Peyer's patch (tissue), 4 donors: ENCODE results near the gene OR2L2. TPM values are rescaled to one million over a fixed set of nuclear protein-coding genes. Genes with fewer than 3 reads are reported as not detected.
"Not testable (repeated sequence)": the region's sequence is repeated elsewhere in the genome, so short reads cannot be mapped to it uniquely, and the experiment has no call there.

Experiments used
- DNase-seq, 3 donors: peaks; one replicate each; pipeline ENCODE4 v3.0.0-alpha.2; 2017 to 2019
- H3K27ac ChIP-seq, 4 donors: fragments of 200-600 bp; sonication (generic); one replicate each; pipeline ENCODE4 v1.5.1; 2016 to 2019
- H3K27me3 ChIP-seq, 2 donors: fragments of 200-600 bp; sonication (generic); one replicate each; pipeline ENCODE4 v1.5.1; 2019
- H3K36me3 ChIP-seq, 3 donors: fragments of 200-600 bp; sonication (generic); one replicate each; pipeline ENCODE4 v1.5.1; 2016 to 2019
- H3K4me1 ChIP-seq, 4 donors: fragments of 200-600 bp; sonication (generic); one replicate each; pipeline ENCODE4 v1.5.1; 2016 to 2019
- H3K4me3 ChIP-seq, 4 donors: fragments of 200-600 bp; sonication (generic); 1 replicate in 3 of 4; 2 replicates in 1 of 4; pipeline ENCODE4 v1.5.1; 2016 to 2019; ENCODE audit warnings: mild to moderate bottlenecking in 1 of 4
- H3K9me3 ChIP-seq, 4 donors: fragments of 200-600 bp; sonication (generic); one replicate each; pipeline ENCODE4 v1.5.1; 2016 to 2019; ENCODE audit warnings: mild to moderate bottlenecking in 1 of 4
- CTCF ChIP-seq, 6 experiments: fragments of 450-650 bp in 4 of 6; fragments of 200-600 bp in 2 of 6; sonication (generic) in 1 of 6; IDR thresholded peaks; one replicate each; pipeline ENCODE4 v1.5.1; 2017 to 2019; ENCODE audit warnings: antibody characterized with exemption in 6 of 6, mild to moderate bottlenecking in 3 of 6, moderate library complexity in 1 of 6
- POLR2A ChIP-seq, 2 donors: fragments of 450-650 bp; IDR thresholded peaks; one replicate each; pipeline ENCODE4 v1.5.1; 2017; ENCODE audit warnings: antibody characterized with exemption in 2 of 2, mild to moderate bottlenecking in 2 of 2, moderate library complexity in 2 of 2
- small RNA-seq, 2 donors: library from RNA; depleted of rRNA; stranded (forward); fragments of <200 nt; gene quantifications; one replicate each; pipeline ENCODE3, GENCODE V24; 2016
- total RNA-seq, 4 donors: library from RNA; depleted of rRNA; stranded (reverse); fragments of >200 nt; gene quantifications; one replicate each; pipeline ENCODE4 v1.1.0, GENCODE V29; 2016

Gene OR2L2
- total RNA-seq, 4 donors from 2014 or later = 0.13 TPM; not detected in 3

DNA sequence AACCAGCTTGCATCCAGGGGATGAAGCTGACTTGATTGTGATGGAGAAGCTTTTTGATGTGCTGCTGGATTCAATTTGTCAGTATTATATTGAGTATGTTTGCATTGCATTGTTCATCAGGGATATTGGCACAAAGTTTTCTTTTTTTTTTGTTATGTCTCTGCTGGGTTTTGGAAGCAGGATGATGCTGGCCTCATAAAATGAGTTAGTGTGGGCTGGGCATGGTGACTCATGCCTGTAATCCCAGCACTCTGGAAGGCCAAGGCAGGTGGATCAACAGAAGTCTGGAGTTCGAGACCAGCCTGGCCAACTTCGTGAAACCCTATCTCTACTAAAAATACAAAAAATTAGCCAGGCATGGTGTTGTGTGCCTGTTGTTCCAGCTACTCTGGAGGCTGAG is 25.4 kb downstream of the OR2L2 start:
- DNase-seq = no peak
- H3K9me3 ChIP-seq = no peaks in the 10 kb centered on the region
- no peak overlapping the region for H3K4me3 ChIP-seq
- no peaks in the 10 kb centered on the region for H3K36me3 ChIP-seq
- no peak for TF ChIP-seq POLR2A (IDR thresholded peaks at IDR 0.05)
- TF ChIP-seq CTCF (IDR thresholded peaks at IDR 0.05) = no peak
- H3K4me1 ChIP-seq = no peaks in the 10 kb centered on the region
- H3K27ac ChIP-seq = no peak overlapping the region
- H3K27me3 ChIP-seq = no peaks in the 10 kb centered on the region

DNA sequence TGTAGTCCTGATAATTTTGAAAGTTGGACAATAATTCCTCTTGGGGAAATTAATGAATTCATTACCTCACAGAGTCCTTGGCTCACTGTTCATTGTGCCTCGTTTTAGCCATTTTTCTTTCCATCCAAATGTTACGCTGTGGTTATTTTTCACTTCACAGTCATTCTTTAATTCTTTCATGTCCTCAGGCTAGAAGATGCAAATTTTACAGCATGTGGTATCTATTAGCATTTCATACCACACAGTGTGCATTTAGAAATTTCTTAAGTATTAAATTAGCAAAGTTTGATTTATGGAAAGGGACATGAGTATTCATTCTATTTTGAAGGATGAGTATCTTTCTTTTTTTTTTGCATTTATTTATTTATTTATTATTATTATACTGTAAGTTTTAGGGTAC is 35.2 kb downstream of the OR2L2 start:
- no peak overlapping the region for H3K27ac ChIP-seq
- no peak for DNase-seq
- no peaks in the 10 kb centered on the region for H3K4me1 ChIP-seq
- H3K9me3 ChIP-seq = no peaks in the 10 kb centered on the region
- H3K36me3 ChIP-seq = no peaks in the 10 kb centered on the region
- TF ChIP-seq POLR2A (IDR thresholded peaks at IDR 0.05) (no peak), CTCF (IDR thresholded peaks at IDR 0.05) (no peak)
- no peaks in the 10 kb centered on the region for H3K27me3 ChIP-seq
- no peak overlapping the region for H3K4me3 ChIP-seq

- TF ChIP-seq CTCF (IDR thresholded peaks at IDR 0.05) = no peak
- TF ChIP-seq POLR2A (IDR thresholded peaks at IDR 0.05) = no peak
- no peak for DNase-seq
- no peaks in the 10 kb centered on the region for H3K9me3 ChIP-seq
- no peak overlapping the region for H3K4me3 ChIP-seq
- no peak overlapping the region for H3K27ac ChIP-seq
- H3K27me3 ChIP-seq = no peaks in the 10 kb centered on the region
- no peaks in the 10 kb centered on the region for H3K36me3 ChIP-seq
- H3K4me1 ChIP-seq = no peaks in the 10 kb centered on the region
Measured at GRCh38 chr1:248065604-248066003, 35.7 kb downstream of the OR2L2 start.

- not testable (repeated sequence) for H3K36me3 ChIP-seq, H3K4me1 ChIP-seq, H3K9me3 ChIP-seq, H3K4me3 ChIP-seq, H3K27me3 ChIP-seq, H3K27ac ChIP-seq, DNase-seq
Measured at GRCh38 chr1:248083864-248084263, 54.0 kb downstream of the OR2L2 start.

Small RNA genes lying within 50 kb of the gene (small RNA-seq; reads per million reads assigned to genes)
- gene RF00019 = 0 reads per million in 2 donors

Other genes with a start within 250 kb of the OR2L2 start
- gene OR14A16, start 206.0 kb upstream of the OR2L2 start, total RNA-seq = not detected
- not detected for gene OR11L1, start 188.2 kb upstream of the OR2L2 start, total RNA-seq
- gene TRIM58, start 172.9 kb upstream of the OR2L2 start, total RNA-seq = 1 to 10 TPM in 1 of 4 donors, not detected in 3; 7.2 TPM
- 1 to 10 TPM in 1 of 4 donors, not detected in 3; 2.5 TPM for gene OR2W3, start 134.5 kb upstream of the OR2L2 start, total RNA-seq
- not detected for gene OR2T8, start 109.8 kb upstream of the OR2L2 start, total RNA-seq
- gene OR2AJ1, start 105.2 kb upstream of the OR2L2 start, total RNA-seq = not detected
- not detected for gene OR2L8, start 81.2 kb upstream of the OR2L2 start, total RNA-seq
- gene OR2AK2, start 64.8 kb upstream of the OR2L2 start, total RNA-seq = not detected
- under 1 TPM in 1 of 4 donors, not detected in 3; 0.40 TPM for gene OR2L5, start 16.4 kb upstream of the OR2L2 start, total RNA-seq
- not detected for gene OR2L3, start 16.8 kb downstream of the OR2L2 start, total RNA-seq
- gene OR2L13, start 65.1 kb downstream of the OR2L2 start, total RNA-seq = not detected
- not detected for gene OR2M5, start 115.1 kb downstream of the OR2L2 start, total RNA-seq
- gene OR2M2, start 144.8 kb downstream of the OR2L2 start, total RNA-seq = not detected
- gene OR2M3, start 167.2 kb downstream of the OR2L2 start, total RNA-seq = not detected
- gene OR2M4, start 201.3 kb downstream of the OR2L2 start, total RNA-seq = not detected
- gene OR2T33, start 247.9 kb downstream of the OR2L2 start, total RNA-seq = not detected